ENCODE data around the gene TAB2.

DNA sequence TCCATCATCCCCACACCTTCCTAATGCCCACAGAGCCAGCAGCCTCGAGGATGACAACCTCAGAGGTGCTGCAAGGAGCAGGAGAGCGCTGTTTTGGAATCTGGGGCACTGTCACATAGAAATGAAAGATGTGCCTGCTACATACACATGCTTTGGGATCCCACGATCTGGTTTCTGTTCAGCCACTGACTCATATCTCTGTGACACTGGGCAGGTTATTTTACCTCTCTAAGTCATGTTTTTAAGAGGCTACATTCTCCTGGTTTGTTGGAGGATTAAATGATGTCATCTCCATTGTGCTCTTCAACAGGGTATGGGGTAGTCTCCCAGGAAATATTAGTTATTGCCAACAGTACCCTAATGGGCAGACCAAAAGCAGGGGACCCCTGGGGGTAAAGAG is 32.6 kb upstream of the TAB2 start:
- TF ChIP-seq, protein P1, sequence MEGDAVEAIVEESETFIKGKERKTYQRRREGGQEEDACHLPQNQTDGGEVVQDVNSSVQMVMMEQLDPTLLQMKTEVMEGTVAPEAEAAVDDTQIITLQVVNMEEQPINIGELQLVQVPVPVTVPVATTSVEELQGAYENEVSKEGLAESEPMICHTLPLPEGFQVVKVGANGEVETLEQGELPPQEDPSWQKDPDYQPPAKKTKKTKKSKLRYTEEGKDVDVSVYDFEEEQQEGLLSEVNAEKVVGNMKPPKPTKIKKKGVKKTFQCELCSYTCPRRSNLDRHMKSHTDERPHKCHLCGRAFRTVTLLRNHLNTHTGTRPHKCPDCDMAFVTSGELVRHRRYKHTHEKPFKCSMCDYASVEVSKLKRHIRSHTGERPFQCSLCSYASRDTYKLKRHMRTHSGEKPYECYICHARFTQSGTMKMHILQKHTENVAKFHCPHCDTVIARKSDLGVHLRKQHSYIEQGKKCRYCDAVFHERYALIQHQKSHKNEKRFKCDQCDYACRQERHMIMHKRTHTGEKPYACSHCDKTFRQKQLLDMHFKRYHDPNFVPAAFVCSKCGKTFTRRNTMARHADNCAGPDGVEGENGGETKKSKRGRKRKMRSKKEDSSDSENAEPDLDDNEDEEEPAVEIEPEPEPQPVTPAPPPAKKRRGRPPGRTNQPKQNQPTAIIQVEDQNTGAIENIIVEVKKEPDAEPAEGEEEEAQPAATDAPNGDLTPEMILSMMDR (IDR thresholded peaks at IDR 0.05 in 4 of 5, conservative IDR thresholded peaks at IDR 0.05 in 1 of 5) = no peak
- TF ChIP-seq POLR2A (IDR thresholded peaks at IDR 0.05) = no peak
